WERI-Rb-1 (cell line): ENCODE data around the gene ACSS3.
"Not testable (repeated sequence)": the region's sequence is repeated elsewhere in the genome, so short reads cannot be mapped to it uniquely, and the experiment has no call there.

Experiments used
- DNase-seq: peaks from one replicate; pipeline ENCODE4 v3.0.0-alpha.2; 2020
- H3K27ac ChIP-seq: fragments of 250-450 bp; sonication (Bioruptor Pico); 2 replicates; pipeline ENCODE4 v1.5.1; 2020; ENCODE audit warnings: mild to moderate bottlenecking, moderate library complexity
- H3K27me3 ChIP-seq: fragments of 250-450 bp; sonication (Bioruptor Pico); 2 replicates; pipeline ENCODE4 v1.5.1; 2021; ENCODE audit warnings: mild to moderate bottlenecking, low read depth, moderate library complexity; ENCODE audit not compliant: insufficient read depth, severe bottlenecking
- H3K36me3 ChIP-seq: fragments of 250-450 bp; sonication (Bioruptor Pico); 2 replicates; pipeline ENCODE4 v1.5.1; 2020; ENCODE audit warnings: mild to moderate bottlenecking, moderate library complexity
- H3K4me3 ChIP-seq: 2 replicates; pipeline ENCODE4 v1.5.1; 2011; ENCODE audit warnings: low read depth, mild to moderate bottlenecking, control low read depth, low read length
- H3K9me3 ChIP-seq: fragments of 250-450 bp; sonication (Bioruptor Pico); 2 replicates; pipeline ENCODE4 v1.5.1; 2021; ENCODE audit warnings: mild to moderate bottlenecking, moderate library complexity; ENCODE audit not compliant: severe bottlenecking
- CTCF ChIP-seq: IDR thresholded peaks from 2 replicates; pipeline ENCODE4 v1.5.1; 2011; ENCODE audit warnings: low read depth, mild to moderate bottlenecking, control low read depth, inconsistent platforms, low read length

Gene ACSS3

GRCh38 chr12:81172851-81173250, 95.0 kb downstream of the ACSS3 start:
- no peak overlapping the region for H3K27ac ChIP-seq
- no peak for DNase-seq
- H3K4me3 ChIP-seq, result no peak overlapping the region
- H3K9me3 ChIP-seq, result peaks cover 2% of the 10 kb centered on the region
- no peaks in the 10 kb centered on the region for H3K36me3 ChIP-seq
- no peaks in the 10 kb centered on the region for H3K27me3 ChIP-seq
- no peak for TF ChIP-seq CTCF

GRCh38 chr12:81174664-81175063, 96.8 kb downstream of the ACSS3 start:
- H3K36me3 ChIP-seq, result no peaks in the 10 kb centered on the region
- DNase-seq, result no peak
- TF ChIP-seq CTCF, result no peak

GRCh38 chr12:81176796-81177195, 98.9 kb downstream of the ACSS3 start:
- H3K4me3 ChIP-seq, result no peak overlapping the region
- no peaks in the 10 kb centered on the region for H3K27me3 ChIP-seq
- no peak for TF ChIP-seq CTCF
- H3K9me3 ChIP-seq, result peaks cover 2% of the 10 kb centered on the region
- no peak overlapping the region for H3K27ac ChIP-seq
- no peak for DNase-seq
- H3K36me3 ChIP-seq, result no peaks in the 10 kb centered on the region

More at GRCh38 chr12:81174664-81175063, 96.8 kb downstream of the ACSS3 start:
- H3K27ac ChIP-seq, result no peak overlapping the region
- no peak overlapping the region for H3K4me3 ChIP-seq
- H3K9me3 ChIP-seq, result peaks cover 2% of the 10 kb centered on the region
- no peaks in the 10 kb centered on the region for H3K27me3 ChIP-seq

GRCh38 chr12:81181691-81182090, 103.8 kb downstream of the ACSS3 start:
- DNase-seq, result no peak
- no peak overlapping the region for H3K4me3 ChIP-seq
- no peaks in the 10 kb centered on the region for H3K27me3 ChIP-seq
- H3K36me3 ChIP-seq, result no peaks in the 10 kb centered on the region
- no peak for TF ChIP-seq CTCF
- H3K9me3 ChIP-seq, result peaks cover 1% of the 10 kb centered on the region
- no peak overlapping the region for H3K27ac ChIP-seq

GRCh38 chr12:81187686-81188085, 109.8 kb downstream of the ACSS3 start:
- no peak for TF ChIP-seq CTCF
- H3K36me3 ChIP-seq, result no peaks in the 10 kb centered on the region
- no peak for DNase-seq
- no peak overlapping the region for H3K4me3 ChIP-seq
- no peak overlapping the region for H3K27ac ChIP-seq
- H3K9me3 ChIP-seq, result no peaks in the 10 kb centered on the region
- no peaks in the 10 kb centered on the region for H3K27me3 ChIP-seq

GRCh38 chr12:81196595-81196994, 118.7 kb downstream of the ACSS3 start:
- Histone ChIP-seq H3K4me3 (no peak overlapping the region), H3K27ac (no peak overlapping the region), H3K27me3 (no peaks in the 10 kb centered on the region), H3K36me3 (no peaks in the 10 kb centered on the region), H3K9me3 (no peaks in the 10 kb centered on the region)
- DNase-seq, result no peak
- no peak for TF ChIP-seq CTCF

- not testable (repeated sequence) for H3K4me3 ChIP-seq, H3K36me3 ChIP-seq, H3K27ac ChIP-seq, DNase-seq, H3K9me3 ChIP-seq, H3K27me3 ChIP-seq
These were observed 122.7 kb downstream of the ACSS3 start for GRCh38 chr12:81200561-81200960.
